ENCODE data around the gene PCDH1. TPM values are rescaled to one million over a fixed set of nuclear protein-coding genes. Genes with fewer than 3 reads are reported as not detected.
"Not testable (repeated sequence)": the region's sequence is repeated elsewhere in the genome, so short reads cannot be mapped to it uniquely, and the experiment has no call there.

PCDH1 gene
- total RNA-seq, 2 experiments from 2014 or later, result not detected

GRCh38 chr5:141821430-141821925, 56.7 kb downstream of the PCDH1 start:
- Mint-ChIP-seq H3K4me3 (no peak overlapping the region), H3K9me3 (no peaks in the 10 kb centered on the region), H3K4me1 (ENCODE audit: low read depth) (no peaks in the 10 kb centered on the region), H3K36me3 (no peaks in the 10 kb centered on the region), H3K27ac (no peak overlapping the region), H3K27me3 (peaks cover 4% of the 10 kb centered on the region)
- CTCF ChIA-PET, result interaction anchor here (0.9 to 1.6 kb wide), 7 partner anchors 8 to 139 kb away, joined by 3 to 7 read pairs (median 4); no protein-coding TSS in a partner anchor
- POLR2A ChIA-PET, result no interaction called here
- intact Hi-C loops (cut with micrococcal nuclease), result no loop called here
- DNase-seq, result no peak

DNA sequence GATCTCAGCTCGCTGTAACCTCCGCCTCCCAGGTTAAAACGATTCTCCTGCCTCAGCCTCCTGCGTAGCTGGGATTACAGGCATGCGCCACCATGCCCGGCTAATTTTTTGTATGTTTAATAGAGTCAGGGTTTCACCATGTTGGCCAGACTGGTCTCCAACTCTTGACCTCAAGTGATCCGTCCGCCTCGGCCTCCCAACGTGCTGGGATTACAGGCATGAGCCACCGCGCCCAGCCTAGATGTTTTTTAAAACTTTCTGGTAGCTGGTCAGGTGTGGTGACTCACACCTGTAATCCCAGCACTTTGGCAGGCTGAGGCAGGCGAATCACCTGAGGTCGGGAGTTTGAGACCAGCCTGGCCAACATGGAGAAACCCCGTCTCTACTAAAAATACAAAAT, 57.5 kb downstream of the PCDH1 start:
- H3K9me3 Mint-ChIP-seq; H3K36me3 Mint-ChIP-seq; POLR2A ChIA-PET; DNase-seq; intact Hi-C loops (cut with micrococcal nuclease); H3K27me3 Mint-ChIP-seq; H3K4me1 Mint-ChIP-seq (ENCODE audit: low read depth); H3K27ac Mint-ChIP-seq; H3K4me3 Mint-ChIP-seq: not testable (repeated sequence)
- CTCF ChIA-PET, result interaction anchor here (0.7 to 1.3 kb wide), 4 partner anchors 9 to 140 kb away, joined by 4 to 5 read pairs (median 4); no protein-coding TSS in a partner anchor

DNA sequence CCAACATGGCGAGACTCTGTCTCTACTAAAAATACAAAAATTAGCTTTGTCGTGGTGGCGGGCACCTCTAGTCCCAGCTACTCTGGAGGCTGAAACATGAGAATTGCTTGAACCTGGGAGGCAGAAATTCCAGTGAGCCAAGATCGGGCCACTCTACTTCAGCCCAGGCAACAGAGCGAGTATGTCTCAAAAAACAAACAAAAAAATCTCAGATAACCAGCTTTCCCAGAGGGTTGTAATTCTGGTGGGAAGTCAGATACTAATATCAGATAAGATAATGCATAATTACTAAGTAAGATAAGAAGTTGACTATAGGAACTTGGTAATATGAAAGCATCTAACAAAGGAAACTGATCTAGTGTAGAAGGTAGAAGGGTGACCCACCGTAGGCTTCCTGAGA, 60.6 kb downstream of the PCDH1 start:
- H3K27me3 Mint-ChIP-seq, result peaks cover 9% of the 10 kb centered on the region
- ChIA-PET POLR2A (no interaction called here), CTCF (interaction anchor here (1.2 to 8.0 kb wide), 3 partner anchors 62 to 153 kb away, joined by 4 to 93 read pairs (median 4); no protein-coding TSS in a partner anchor)
- no peaks in the 10 kb centered on the region for H3K9me3 Mint-ChIP-seq
- no peak for DNase-seq
- no peaks in the 10 kb centered on the region for H3K4me1 Mint-ChIP-seq (ENCODE audit: low read depth)
- no peak overlapping the region for H3K27ac Mint-ChIP-seq
- H3K36me3 Mint-ChIP-seq, result no peaks in the 10 kb centered on the region
- intact Hi-C loops (cut with micrococcal nuclease), result no loop called here
- H3K4me3 Mint-ChIP-seq, result no peak overlapping the region

DNA sequence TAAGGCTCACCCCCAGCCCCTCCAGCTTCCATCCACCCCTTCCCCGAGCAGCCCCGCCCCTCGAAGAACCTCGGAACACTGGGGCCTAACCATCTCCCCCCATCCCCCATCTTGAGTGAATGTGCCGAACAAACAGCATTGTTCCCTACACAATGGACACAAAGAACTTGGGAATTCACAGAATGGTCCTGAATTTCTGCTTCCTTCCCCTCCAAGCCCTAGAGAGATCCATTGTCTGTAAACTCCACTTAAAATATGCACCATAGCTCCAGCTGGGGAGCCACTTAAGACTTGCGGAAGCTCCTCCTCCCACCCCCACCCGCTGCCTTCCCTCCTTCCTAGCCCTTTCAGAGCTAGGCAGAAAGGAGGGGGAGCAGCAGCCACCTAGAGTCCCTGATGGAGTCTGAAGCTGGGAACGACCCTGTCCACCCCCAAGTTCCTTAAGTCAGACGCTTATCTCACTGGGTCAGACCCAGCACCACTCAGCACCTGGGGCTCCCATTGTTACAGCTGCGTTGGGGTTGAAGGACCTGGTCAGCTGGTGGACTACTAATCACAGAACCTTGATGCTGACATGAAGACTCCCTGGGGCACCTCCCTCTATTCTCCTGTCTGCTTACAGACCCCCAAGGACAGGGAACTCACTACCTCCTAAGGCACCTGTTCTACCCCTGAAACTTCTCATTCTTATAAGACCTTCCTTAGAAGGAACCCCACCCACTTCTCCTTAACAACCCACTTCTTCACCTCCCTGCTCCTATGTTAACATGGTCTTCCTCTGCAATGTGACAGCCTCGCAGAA, 61.4 kb downstream of the PCDH1 start:
- ChIA-PET POLR2A (no interaction called here), CTCF (interaction anchor here (0.5 to 8.0 kb wide), 6 partner anchors 62 to 152 kb away, joined by 3 to 93 read pairs (median 4); no protein-coding TSS in a partner anchor)
- no peak for DNase-seq
- H3K4me3 Mint-ChIP-seq, result no peak overlapping the region
- no peaks in the 10 kb centered on the region for H3K9me3 Mint-ChIP-seq
- no peak overlapping the region for H3K27ac Mint-ChIP-seq
- peaks cover 9% of the 10 kb centered on the region for H3K27me3 Mint-ChIP-seq
- intact Hi-C loops (cut with micrococcal nuclease), result no loop called here
- no peaks in the 10 kb centered on the region for H3K4me1 Mint-ChIP-seq (ENCODE audit: low read depth)
- H3K36me3 Mint-ChIP-seq, result no peaks in the 10 kb centered on the region

- no peaks in the 10 kb centered on the region for H3K9me3 Mint-ChIP-seq
- intact Hi-C loops (cut with micrococcal nuclease), result no loop called here
- H3K36me3 Mint-ChIP-seq, result no peaks in the 10 kb centered on the region
- DNase-seq, result no peak
- no peaks in the 10 kb centered on the region for H3K4me1 Mint-ChIP-seq (ENCODE audit: low read depth)
- H3K27me3 Mint-ChIP-seq, result peaks cover 16% of the 10 kb centered on the region
- no peak overlapping the region for H3K27ac Mint-ChIP-seq
- no peak overlapping the region for H3K4me3 Mint-ChIP-seq
- CTCF ChIA-PET, result interaction anchor here (0.8 to 8.0 kb wide), 8 partner anchors 10 to 146 kb away, joined by 3 to 93 read pairs (median 8); no protein-coding TSS in a partner anchor
- POLR2A ChIA-PET, result interaction anchor here (0.6 kb wide), 1 partner anchor 31 kb away, joined by 4 read pairs; no protein-coding TSS in a partner anchor
These were observed 62.4 kb downstream of the PCDH1 start for GRCh38 chr5:141815796-141816180.

DNA sequence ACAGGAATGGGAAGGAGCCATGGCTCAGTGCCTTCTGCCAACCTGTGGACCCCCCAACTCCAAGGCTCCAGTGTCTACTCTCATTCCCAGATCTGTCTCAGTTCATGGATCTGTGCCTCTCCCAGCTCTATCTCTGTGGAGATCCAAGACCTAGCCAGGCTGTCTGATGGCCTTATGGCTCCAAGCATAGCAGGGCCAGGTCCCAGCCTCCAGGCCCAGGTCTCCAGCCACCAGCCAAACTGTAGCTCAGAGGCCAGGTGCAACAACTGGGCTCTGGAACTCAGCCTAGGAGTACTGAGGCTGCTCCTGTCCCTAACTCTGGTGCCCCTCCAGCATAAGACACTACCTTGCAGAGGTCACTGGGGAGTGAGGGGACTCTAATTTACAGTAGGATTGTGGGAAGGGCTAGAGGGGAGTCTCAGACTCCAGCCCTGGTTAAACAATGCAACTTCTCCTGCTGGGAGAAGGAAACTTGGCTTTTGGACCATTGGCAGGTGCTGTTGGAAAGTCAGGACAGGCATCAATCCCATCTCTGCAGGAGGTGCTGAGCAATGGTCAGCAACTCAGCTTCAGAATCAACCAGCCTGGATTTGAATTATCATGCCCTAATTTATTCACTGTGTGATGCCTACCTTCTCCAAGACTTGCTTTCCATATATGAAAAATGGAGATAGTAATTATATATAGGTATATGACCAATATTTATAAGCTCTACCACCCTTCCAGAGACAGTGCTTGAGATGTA, 63.0 kb downstream of the PCDH1 start:
- POLR2A ChIA-PET, result interaction anchor here (0.6 kb wide), 1 partner anchor 32 kb away, joined by 4 read pairs; no protein-coding TSS in a partner anchor
- peaks cover 21% of the 10 kb centered on the region for H3K27me3 Mint-ChIP-seq
- no peaks in the 10 kb centered on the region for H3K9me3 Mint-ChIP-seq
- no peak overlapping the region for H3K4me3 Mint-ChIP-seq
- H3K36me3 Mint-ChIP-seq, result no peaks in the 10 kb centered on the region
- intact Hi-C loops (cut with micrococcal nuclease), result no loop called here
- no peaks in the 10 kb centered on the region for H3K4me1 Mint-ChIP-seq (ENCODE audit: low read depth)
- no peak for DNase-seq
- CTCF ChIA-PET, result interaction anchor here (0.8 to 8.0 kb wide), 17 partner anchors 8 to 150 kb away, joined by 3 to 93 read pairs (median 5); no protein-coding TSS in a partner anchor
- no peak overlapping the region for H3K27ac Mint-ChIP-seq

GRCh38 chr5:141814064-141814964, 63.9 kb downstream of the PCDH1 start:
- DNase-seq, result peak; percentile 72
- ChIA-PET CTCF (interaction anchor here (0.7 to 8.0 kb wide), 19 partner anchors 8 to 149 kb away, joined by 3 to 93 read pairs (median 5); no protein-coding TSS in a partner anchor), POLR2A (no interaction called here)
- Mint-ChIP-seq H3K9me3 (no peaks in the 10 kb centered on the region), H3K36me3 (no peaks in the 10 kb centered on the region), H3K4me1 (ENCODE audit: low read depth) (no peaks in the 10 kb centered on the region), H3K4me3 (no peak overlapping the region), H3K27me3 (peaks cover 24% of the 10 kb centered on the region), H3K27ac (no peak overlapping the region)
- intact Hi-C loops (cut with micrococcal nuclease), result no loop called here

GRCh38 chr5:141812512-141812911, 65.7 kb downstream of the PCDH1 start:
- CTCF ChIA-PET, result interaction anchor here (0.7 to 8.0 kb wide), 9 partner anchors 10 to 148 kb away, joined by 3 to 93 read pairs (median 5); no protein-coding TSS in a partner anchor
- Mint-ChIP-seq H3K4me1 (ENCODE audit: low read depth) (no peaks in the 10 kb centered on the region), H3K27ac (no peak overlapping the region), H3K9me3 (no peaks in the 10 kb centered on the region), H3K36me3 (no peaks in the 10 kb centered on the region), H3K4me3 (no peak overlapping the region), H3K27me3 (peaks cover 35% of the 10 kb centered on the region)
- POLR2A ChIA-PET, result no interaction called here
- intact Hi-C loops (cut with micrococcal nuclease), result no loop called here
- DNase-seq, result no peak

GRCh38 chr5:141811287-141812155, 66.7 kb downstream of the PCDH1 start:
- Mint-ChIP-seq H3K4me3 (no peak overlapping the region), H3K4me1 (ENCODE audit: low read depth) (no peaks in the 10 kb centered on the region), H3K36me3 (no peaks in the 10 kb centered on the region), H3K27me3 (peaks cover 42% of the 10 kb centered on the region), H3K9me3 (no peaks in the 10 kb centered on the region), H3K27ac (no peak overlapping the region)
- intact Hi-C loops (cut with micrococcal nuclease), result loop anchor here (2.0 kb wide), 2 partner anchors 109 to 119 kb away; no protein-coding TSS in a partner anchor
- POLR2A ChIA-PET, result no interaction called here
- DNase-seq, result peak; percentile 31
- CTCF ChIA-PET, result interaction anchor here (0.6 to 8.0 kb wide), 15 partner anchors 9 to 157 kb away, joined by 3 to 93 read pairs (median 5); no protein-coding TSS in a partner anchor

DNA sequence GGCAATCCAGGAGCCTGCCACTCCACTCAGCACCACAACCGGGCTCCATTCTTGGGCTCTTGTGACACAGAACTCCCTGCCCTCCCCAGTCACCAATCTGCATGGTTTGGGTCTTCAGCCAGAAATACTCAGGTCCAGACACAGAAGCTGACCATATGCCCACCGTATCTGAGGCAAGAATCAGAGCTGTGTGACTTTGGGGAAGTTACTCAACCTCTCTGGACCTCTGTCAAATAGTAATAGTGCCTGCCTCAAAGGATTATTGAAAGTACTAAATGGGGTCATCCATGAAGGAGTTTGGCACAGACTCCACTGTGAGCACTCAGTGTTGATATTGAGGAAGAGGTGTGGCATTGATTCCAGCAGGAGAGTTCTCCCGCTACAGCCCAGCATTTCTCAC, 67.5 kb downstream of the PCDH1 start:
- CTCF ChIA-PET, result interaction anchor here (0.6 to 8.0 kb wide), 5 partner anchors 11 to 146 kb away, joined by 4 to 93 read pairs (median 5); no protein-coding TSS in a partner anchor
- DNase-seq, result no peak
- H3K4me1 Mint-ChIP-seq (ENCODE audit: low read depth), result no peaks in the 10 kb centered on the region
- H3K27ac Mint-ChIP-seq, result no peak overlapping the region
- H3K4me3 Mint-ChIP-seq, result no peak overlapping the region
- intact Hi-C loops (cut with micrococcal nuclease), result loop anchor here (2.0 kb wide), 2 partner anchors 108 to 118 kb away; no protein-coding TSS in a partner anchor
- POLR2A ChIA-PET, result no interaction called here
- H3K36me3 Mint-ChIP-seq, result no peaks in the 10 kb centered on the region
- H3K27me3 Mint-ChIP-seq, result peaks cover 44% of the 10 kb centered on the region
- H3K9me3 Mint-ChIP-seq, result no peaks in the 10 kb centered on the region

All from activated CD4-positive, alpha-beta memory T cell treated with anti-CD3 and anti-CD28 coated beads for 36 hours (primary cell).